Skin epidermis (tissue), 12 donors: ENCODE measurements around the gene UNC80.

Experiments used
- H3K27ac ChIP-seq, 21 experiments: fragments of 200-600 bp; sonication (generic) in 11 of 21; one replicate each; pipeline ENCODE4 v1.5.0; 2020; ENCODE audit warnings: mild to moderate bottlenecking in 3 of 21, inconsistent platforms in 2 of 21, moderate library complexity in 2 of 21
- H3K4me3 ChIP-seq, 7 experiments: fragments of 200-600 bp; sonication (generic) in 2 of 7; one replicate each; pipeline ENCODE4 v1.5.0; 2020; ENCODE audit warnings: inconsistent platforms in 2 of 7, mild to moderate bottlenecking in 2 of 7, moderate library complexity in 1 of 7

UNC80 gene

DNA sequence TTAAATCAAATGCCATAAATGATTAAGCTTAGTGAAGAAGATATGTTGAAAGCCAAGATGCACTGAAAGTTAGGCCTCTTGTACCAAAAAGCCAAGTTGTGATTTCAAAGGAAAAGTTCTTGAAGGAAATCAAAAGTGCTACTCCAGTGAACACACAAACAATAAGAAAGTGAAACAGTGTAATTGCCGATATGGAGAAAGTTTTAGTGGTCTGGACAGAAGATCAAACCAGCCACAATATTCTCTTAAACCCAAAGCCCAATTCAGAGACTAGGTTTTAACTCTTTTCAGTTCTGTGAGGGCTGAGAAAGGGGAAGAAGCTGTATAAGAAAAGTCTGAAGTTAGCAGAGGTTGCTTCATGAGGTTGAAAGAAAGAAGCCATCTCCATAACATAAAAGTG is 129.0 kb downstream of the UNC80 start:
- no peak overlapping the region for H3K27ac ChIP-seq

DNA sequence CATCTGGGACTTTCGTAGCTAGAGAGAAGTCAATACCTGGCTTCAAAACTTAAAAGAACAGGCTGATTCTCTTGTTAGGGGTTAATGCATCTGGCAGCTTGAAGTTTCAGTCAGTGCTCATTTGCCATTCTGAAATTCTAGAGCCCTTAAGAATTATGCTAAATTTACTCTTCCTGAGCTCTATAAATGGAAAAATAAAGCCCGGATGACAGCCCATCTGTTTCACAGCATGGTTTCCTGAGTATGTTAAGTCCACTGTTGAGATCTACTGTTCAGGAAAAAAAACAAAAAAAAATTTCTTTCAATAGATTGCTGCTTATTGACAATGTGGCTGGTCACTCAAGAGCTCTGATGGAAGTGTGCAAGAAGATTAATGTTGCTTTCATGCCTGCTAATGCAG is 129.5 kb downstream of the UNC80 start:
- Histone ChIP-seq H3K4me3 (no peak overlapping the region), H3K27ac (no peak overlapping the region)

More for the DNA sequence above, 129.0 kb downstream of the UNC80 start:
- H3K4me3 ChIP-seq, result no peak overlapping the region

- Histone ChIP-seq H3K27ac (no peak overlapping the region), H3K4me3 (no peak overlapping the region)
These were observed 134.1 kb downstream of the UNC80 start for GRCh38 chr2:209905691-209906090.

GRCh38 chr2:209907746-209908145 is 136.1 kb downstream of the UNC80 start:
- no peak overlapping the region for H3K27ac ChIP-seq

DNA sequence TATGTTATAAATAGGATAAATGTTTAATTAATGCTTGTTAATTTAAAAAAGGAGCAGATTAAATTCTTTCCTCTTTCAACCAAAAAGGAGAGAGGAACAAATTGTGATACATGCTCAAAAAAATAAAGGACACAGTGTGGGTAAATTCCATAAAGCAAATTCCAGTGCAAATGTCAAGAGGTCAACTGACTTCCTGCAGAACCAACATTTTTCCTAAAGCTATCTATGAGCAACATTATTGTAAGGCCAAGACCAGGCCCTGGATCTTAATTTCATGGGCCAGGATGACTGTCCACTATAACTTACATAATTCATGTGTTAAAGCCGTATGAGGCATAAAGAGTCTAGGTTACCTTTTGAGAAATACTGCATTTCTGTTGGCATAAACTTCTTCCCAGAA is 136.9 kb downstream of the UNC80 start:
- H3K4me3 ChIP-seq, result no peak overlapping the region
- no peak overlapping the region for H3K27ac ChIP-seq

More at GRCh38 chr2:209907746-209908145, 136.1 kb downstream of the UNC80 start:
- H3K4me3 ChIP-seq, result no peak overlapping the region

- Histone ChIP-seq H3K27ac (no peak overlapping the region), H3K4me3 (no peak overlapping the region)
These were observed 139.9 kb downstream of the UNC80 start for GRCh38 chr2:209911486-209911885.

DNA sequence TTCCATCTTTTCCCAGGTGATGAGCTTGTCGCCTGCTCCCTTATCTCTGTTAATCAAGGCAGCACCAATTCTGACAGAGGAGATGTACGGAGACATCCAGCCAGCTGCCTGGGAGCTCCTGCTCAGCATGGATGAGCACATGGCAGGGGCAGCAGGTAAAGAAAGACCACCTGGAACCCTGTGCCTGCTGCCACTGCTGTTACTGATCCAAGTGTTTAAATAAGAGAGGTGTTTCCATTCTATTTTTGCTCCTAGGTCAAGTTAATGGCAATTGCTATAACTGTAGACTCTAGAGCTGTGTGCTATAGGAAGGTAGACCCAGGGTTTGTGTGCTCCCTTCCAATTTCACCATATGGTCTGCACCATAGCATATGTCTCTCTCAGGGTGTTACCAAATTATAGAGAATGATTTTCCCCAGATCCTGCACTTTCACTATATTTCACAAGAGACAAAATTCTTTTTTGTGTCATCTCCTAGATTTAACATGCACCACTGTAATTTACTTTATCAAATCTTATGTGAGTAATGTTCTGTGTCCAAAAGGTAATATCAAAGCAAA is 142.2 kb downstream of the UNC80 start:
- Histone ChIP-seq H3K27ac (no peak overlapping the region), H3K4me3 (no peak overlapping the region)

- Histone ChIP-seq H3K27ac (no peak overlapping the region), H3K4me3 (no peak overlapping the region)
These were observed 145.6 kb downstream of the UNC80 start for GRCh38 chr2:209917154-209917771.

DNA sequence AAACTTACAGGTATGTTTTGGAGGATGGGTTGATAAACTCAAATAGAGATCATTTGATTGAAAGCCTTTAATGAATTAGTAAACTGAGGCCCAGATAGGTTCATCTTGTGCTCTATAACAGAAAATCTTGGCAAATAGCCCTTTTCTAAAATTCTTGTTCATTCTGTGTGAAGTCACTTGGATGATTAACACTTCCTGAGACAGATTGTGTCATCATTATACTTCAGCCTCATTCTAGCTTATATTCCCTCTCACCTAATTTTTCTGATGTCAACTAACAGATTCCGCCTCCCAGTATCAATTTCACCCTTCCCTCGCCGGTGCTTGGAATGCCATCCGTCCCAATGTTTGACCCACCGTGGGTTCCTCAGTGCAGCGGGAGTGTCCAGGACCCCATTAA is 146.6 kb downstream of the UNC80 start:
- no peak overlapping the region for H3K27ac ChIP-seq
- no peak overlapping the region for H3K4me3 ChIP-seq

DNA sequence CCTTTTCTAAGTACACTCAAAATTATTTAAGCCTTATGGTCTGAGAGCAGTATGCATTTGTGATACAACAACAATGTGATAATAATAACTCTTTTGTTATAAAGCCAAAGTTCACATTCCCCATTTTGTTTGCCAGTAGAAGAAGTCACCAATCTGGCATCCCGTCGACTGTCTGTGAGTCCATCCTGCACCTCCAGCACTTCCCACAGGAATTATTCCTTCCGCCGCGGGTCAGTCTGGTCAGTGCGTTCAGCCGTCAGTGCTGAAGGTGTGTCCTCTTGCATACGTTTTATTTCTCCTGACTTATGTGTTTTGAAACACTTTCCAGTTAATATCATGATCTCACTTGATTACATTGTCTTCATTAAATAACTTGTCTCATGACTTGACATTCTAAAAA is 150.5 kb downstream of the UNC80 start:
- Histone ChIP-seq H3K27ac (no peak overlapping the region), H3K4me3 (no peak overlapping the region)

- Histone ChIP-seq H3K4me3 (no peak overlapping the region), H3K27ac (no peak overlapping the region)
These were observed 157.7 kb downstream of the UNC80 start for GRCh38 chr2:209929369-209929768.

GRCh38 chr2:209933499-209934483 is 162.2 kb downstream of the UNC80 start:
- Histone ChIP-seq H3K4me3 (no peak overlapping the region), H3K27ac (no peak overlapping the region)

DNA sequence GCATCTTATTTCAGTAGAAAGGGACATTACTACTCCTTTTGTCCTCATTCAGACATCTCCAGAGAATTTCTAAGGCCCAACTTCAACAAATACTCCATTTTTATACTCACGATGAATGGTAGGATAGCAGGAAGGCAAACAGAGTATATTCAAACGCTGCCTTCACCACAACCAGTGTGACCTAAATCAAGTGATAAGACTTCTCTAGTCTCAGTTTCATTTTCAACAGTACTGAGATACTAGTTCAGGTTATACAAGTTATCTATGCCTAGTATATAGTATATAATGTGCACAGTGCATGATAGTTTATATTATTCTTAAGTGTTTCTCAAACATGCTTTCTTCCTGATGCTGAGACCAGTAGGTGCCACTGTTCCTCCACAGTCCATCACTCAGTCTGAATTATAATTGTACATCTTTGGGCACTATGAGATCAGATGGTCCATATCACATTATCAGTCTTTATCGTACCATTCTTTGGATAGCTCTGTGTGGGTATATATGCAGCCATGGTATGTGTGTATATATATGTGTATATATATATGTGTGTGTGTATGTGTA is 164.6 kb downstream of the UNC80 start:
- Histone ChIP-seq H3K4me3 (no peak overlapping the region), H3K27ac (no peak overlapping the region)

- Histone ChIP-seq H3K27ac (no peak overlapping the region), H3K4me3 (no peak overlapping the region)
These were observed 166.3 kb downstream of the UNC80 start for GRCh38 chr2:209937893-209938292.

- Histone ChIP-seq H3K27ac (no peak overlapping the region), H3K4me3 (no peak overlapping the region)
These were observed 167.3 kb downstream of the UNC80 start for GRCh38 chr2:209938906-209939305.

- H3K27ac ChIP-seq, result no peak overlapping the region
- H3K4me3 ChIP-seq, result no peak overlapping the region
These were observed 169.3 kb downstream of the UNC80 start for GRCh38 chr2:209940936-209941335.

DNA sequence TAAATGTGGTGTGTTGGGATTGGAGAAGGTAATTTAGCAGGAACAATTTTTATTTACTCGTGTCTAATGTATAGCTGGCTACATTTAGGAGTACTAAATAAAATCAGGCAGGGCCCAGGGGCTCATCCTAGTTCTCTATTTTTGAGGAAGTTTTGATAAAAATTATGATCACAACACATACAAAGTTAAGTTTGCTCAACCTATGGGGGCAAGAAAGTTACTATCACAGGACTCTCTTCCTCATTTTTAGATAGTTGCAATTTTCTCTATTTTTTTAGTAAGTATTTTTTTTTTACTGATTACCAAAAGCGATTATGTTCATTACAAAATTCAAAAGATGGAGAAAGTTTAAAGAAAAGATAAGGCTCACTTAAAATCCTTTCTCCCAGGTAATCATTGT is 170.8 kb downstream of the UNC80 start:
- H3K27ac ChIP-seq, result no peak overlapping the region
- no peak overlapping the region for H3K4me3 ChIP-seq

GRCh38 chr2:209942936-209943605 is 171.4 kb downstream of the UNC80 start:
- H3K27ac ChIP-seq, result no peak overlapping the region
- H3K4me3 ChIP-seq, result no peak overlapping the region

DNA sequence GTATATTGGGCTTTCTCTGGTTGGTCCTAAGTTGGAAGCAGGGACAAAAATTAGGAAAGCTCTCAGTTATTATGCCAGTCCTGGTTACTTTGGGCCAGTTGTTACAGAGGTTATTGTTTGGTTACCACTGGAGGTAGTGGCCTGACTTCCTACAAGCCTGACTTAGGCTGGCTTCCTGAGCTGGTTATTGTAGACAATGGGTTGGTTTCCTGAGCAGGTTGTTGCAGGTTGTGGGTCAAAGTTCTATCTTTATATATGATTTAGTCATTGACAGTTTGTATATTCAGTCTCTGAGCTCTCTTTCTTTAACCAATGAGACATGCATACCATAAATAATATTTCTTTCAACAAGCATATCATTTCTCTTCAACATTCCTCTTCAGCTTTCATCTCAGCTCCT is 172.1 kb downstream of the UNC80 start:
- Histone ChIP-seq H3K4me3 (no peak overlapping the region), H3K27ac (no peak overlapping the region)

DNA sequence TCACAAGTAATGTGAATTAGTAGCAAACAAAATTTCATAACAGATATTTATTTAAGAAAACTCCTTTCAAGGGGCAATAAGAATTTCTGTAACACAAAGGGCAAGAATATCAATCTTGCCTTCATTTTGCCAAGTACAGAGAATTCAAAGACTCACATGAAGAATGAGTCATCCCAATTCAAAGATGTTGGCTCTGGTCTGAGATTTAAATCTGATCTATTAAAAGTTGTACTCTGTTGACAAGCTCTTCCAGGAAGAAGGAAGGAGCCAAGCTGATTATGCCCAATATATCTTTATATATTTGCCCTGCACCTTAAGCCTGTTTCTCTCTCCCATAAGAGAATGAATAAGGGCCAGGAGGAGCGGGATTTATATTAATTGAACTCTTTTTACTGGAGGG is 174.9 kb downstream of the UNC80 start:
- Histone ChIP-seq H3K27ac (no peak overlapping the region), H3K4me3 (no peak overlapping the region)
